ENCODE results near the gene POM121L2.

DNA sequence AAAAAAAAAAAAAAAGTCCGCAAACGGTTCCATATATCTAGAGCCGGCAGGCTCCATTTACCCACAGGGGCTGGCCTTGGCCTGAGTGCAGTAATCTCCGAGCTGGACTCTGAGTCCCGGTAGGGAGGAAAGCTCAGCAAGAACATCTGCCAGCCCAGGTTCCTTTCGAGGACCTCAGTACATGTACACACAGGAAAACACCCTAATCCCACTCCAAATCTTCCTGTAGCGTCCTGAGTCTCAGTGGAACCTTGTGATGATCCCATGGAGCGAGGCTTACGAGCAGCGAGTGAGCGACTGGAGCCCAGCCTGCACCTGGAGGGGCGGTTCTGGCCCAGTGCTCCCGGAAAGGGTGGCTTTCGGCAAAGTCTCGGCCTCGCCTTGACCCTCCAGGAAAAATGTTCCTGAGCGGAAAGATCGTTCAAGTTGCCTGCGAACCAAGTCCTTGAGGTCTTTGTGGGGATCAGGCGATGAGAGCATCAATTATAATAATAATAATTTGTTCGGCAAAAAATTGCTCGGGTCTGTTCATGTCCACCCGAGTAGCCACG, 32.5 kb downstream of the POM121L2 start:
- TF ChIP-seq YY1 (IDR thresholded peaks at IDR 0.05; ENCODE audit: low read depth, low read length) (no peak), POLR2A (IDR thresholded peaks at IDR 0.05; ENCODE audit: low read depth, low read length) (no peak), CBX5 (IDR thresholded peaks at IDR 0.05; ENCODE audit: low read depth) (no peak), ZSCAN29 (IDR thresholded peaks at IDR 0.05) (no peak), SIN3A (IDR thresholded peaks at IDR 0.05; ENCODE audit: low read depth, low read length) (no peak), NR2F1 (conservative IDR thresholded peaks at IDR 0.05) (no peak), POLR2AphosphoS5 (IDR thresholded peaks at IDR 0.05; ENCODE audit: low read length) (no peak), JUNB (IDR thresholded peaks at IDR 0.05) (no peak), JUND (IDR thresholded peaks at IDR 0.05; ENCODE audit: low read depth, low read length) (no peak), EZH2 (IDR thresholded peaks at IDR 0.05; ENCODE audit: borderline replicate concordance, control insufficient read depth, low read depth, low read length) (no peak), CREB1 (IDR thresholded peaks at IDR 0.05; ENCODE audit: low read depth) (no peak), CHD1 (IDR thresholded peaks at IDR 0.05; ENCODE audit: low read depth, low read length) (no peak)
- TF ChIP-seq, protein P1, sequence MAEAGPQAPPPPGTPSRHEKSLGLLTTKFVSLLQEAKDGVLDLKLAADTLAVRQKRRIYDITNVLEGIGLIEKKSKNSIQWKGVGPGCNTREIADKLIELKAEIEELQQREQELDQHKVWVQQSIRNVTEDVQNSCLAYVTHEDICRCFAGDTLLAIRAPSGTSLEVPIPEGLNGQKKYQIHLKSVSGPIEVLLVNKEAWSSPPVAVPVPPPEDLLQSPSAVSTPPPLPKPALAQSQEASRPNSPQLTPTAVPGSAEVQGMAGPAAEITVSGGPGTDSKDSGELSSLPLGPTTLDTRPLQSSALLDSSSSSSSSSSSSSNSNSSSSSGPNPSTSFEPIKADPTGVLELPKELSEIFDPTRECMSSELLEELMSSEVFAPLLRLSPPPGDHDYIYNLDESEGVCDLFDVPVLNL (IDR thresholded peaks at IDR 0.05; ENCODE audit: low read depth, low read length): no peak
- TF ChIP-seq, protein P2, sequence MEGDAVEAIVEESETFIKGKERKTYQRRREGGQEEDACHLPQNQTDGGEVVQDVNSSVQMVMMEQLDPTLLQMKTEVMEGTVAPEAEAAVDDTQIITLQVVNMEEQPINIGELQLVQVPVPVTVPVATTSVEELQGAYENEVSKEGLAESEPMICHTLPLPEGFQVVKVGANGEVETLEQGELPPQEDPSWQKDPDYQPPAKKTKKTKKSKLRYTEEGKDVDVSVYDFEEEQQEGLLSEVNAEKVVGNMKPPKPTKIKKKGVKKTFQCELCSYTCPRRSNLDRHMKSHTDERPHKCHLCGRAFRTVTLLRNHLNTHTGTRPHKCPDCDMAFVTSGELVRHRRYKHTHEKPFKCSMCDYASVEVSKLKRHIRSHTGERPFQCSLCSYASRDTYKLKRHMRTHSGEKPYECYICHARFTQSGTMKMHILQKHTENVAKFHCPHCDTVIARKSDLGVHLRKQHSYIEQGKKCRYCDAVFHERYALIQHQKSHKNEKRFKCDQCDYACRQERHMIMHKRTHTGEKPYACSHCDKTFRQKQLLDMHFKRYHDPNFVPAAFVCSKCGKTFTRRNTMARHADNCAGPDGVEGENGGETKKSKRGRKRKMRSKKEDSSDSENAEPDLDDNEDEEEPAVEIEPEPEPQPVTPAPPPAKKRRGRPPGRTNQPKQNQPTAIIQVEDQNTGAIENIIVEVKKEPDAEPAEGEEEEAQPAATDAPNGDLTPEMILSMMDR (IDR thresholded peaks at IDR 0.05 in 2 of 3, conservative IDR thresholded peaks at IDR 0.05 in 1 of 3; ENCODE audit: control insufficient read depth in 2 of 3, extremely low read depth in 1 of 3, insufficient read depth in 1 of 3, low read depth in 3 of 3, low read length in 3 of 3): no peak

Data from GM12878 (cell line).